HUDEP-2 (cell line): ENCODE measurements around the gene PSKH1.
A peak's percentile ranks its signal among the peaks of the same experiment; 100 is the strongest.
"Not testable (repeated sequence)": the region's sequence is repeated elsewhere in the genome, so short reads cannot be mapped to it uniquely, and the experiment has no call there.

Experiments
- DNase-seq, 76 experiments: peaks; one replicate each; lab custom pipeline; 2025; ENCODE audit not compliant: unreplicated experiment in 76 of 76; lab: John Stamatoyannopoulos, UW

PSKH1 gene

DNA sequence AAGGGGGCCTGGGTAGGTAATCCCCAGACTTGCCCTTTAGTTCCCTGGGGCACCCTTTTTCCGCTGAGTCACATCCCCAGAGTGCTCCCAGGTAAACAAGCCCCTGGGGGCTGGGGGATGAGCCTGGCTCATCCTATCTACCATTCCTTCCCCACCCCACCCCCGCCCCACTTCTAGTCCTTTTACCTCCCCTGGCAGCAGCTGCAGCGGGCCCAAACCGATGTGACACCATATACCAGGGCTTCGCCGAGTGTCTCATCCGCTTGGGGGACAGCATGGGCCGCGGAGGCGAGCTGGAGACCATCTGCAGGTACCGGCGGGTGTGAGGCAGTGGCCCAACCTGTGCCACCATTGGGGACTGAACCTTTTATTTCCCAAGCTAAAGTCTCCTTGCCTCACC is 7.5 kb upstream of the PSKH1 start:
- DNase-seq = no peak

DNA sequence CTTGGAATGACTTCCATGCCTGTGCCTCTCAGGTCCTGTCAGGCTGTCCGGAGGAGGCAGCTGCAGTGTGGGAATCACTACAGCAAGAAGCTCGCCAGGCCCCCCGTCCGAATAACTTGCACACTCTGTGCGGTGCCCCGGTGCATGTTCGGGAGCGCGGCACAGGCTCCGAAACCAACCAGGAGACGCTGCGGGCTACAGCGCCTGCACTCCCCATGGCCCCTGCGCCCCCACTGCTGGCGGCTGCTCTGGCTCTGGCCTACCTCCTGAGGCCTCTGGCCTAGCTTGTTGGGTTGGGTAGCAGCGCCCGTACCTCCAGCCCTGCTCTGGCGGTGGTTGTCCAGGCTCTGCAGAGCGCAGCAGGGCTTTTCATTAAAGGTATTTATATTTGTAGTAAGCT is 7.1 kb upstream of the PSKH1 start:
- no peak for DNase-seq

DNA sequence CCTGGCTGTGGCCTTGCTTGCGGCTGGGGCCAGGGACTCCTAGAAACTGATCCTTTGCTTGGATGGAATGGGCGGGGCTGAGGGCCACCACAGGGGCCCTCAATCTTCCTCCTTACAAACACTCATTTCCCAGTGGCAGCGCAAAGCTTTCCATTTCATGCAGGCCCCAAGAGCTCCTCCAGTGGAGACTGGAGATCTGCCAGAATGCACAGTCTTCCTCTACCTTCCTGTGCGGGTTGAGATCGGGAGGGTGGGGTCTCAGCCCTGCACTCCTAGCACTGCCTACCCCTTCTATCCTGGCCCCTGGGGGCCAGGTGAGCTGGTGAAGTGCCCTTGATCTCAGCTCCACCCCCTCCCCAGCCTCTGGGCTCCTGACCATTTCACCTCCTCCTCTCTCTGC is 6.7 kb upstream of the PSKH1 start:
- no peak for DNase-seq

DNA sequence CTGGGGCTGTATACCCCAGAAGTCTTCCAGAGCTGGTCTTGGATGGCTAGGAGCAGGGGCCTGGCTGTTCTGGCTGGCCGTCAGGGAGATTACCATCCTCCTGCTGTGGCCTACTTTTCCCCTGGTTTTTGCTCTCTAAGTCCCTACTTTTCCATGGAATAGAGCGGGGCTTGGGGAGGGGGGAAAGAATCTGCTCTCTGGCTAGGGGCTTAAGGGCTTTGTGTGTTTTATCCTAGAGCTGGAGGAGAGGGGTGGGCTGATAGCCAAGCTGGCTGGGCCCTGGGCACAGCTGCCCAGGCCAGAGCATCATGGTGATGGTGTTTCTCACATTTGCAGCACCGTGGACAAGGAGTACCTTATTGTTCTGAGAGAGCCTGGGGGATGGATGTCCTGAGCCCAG is 4.7 kb upstream of the PSKH1 start:
- no peak for DNase-seq

DNA sequence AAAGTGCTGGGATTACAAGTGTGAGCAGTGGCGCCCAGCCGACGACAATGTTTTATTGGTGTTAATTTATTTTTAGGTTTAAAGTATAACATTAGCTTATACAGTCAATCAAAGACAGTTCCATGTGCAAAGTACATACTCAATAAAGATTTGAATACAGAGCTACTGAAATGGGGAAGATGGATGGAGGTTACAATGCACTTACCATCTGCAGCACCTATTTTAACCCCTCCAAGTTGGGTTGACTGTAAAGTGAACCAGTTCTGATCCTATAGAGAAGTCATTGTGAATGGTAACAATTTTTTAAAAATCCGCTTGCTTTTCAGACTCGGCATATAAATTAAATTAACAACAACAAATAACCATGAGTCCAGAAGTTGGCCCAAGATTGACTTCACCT is 679 bp upstream of the PSKH1 start:
- no peak for DNase-seq

DNA sequence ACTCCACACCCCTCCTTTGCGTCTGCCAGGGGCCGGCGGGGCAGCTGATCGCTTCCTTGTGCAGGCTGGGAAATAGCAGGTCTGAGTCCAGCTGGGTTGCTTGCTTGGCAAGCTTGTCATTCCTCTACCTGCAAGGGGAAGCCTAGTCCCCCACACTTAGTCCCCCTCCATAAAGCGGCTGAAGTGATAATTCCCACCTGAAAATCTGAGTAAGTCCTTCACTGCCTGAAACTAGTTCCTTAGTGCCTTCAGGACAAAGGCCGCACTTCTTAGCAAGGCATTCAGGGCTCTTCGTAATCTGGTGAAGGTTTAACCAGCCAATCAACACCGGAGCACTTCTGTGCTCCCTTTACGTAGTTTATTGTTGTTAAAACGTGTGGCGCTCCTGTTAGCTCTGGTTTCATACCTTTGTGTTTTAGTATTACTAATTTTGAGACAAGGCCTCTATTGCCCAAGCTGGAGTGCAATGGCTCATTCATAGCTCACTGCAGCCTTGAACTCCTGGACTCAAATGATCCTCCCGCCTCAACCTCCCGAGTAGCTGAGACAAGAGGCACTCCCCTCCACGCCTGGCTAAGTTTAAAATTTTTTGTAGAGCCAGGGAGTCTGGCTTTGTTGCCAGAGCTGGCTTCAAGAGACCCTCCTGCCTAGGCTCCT is 817 bp downstream of the PSKH1 start:
- DNase-seq = peak in 4 of 76 experiments; percentile 2 to 28 (median 16)

DNA sequence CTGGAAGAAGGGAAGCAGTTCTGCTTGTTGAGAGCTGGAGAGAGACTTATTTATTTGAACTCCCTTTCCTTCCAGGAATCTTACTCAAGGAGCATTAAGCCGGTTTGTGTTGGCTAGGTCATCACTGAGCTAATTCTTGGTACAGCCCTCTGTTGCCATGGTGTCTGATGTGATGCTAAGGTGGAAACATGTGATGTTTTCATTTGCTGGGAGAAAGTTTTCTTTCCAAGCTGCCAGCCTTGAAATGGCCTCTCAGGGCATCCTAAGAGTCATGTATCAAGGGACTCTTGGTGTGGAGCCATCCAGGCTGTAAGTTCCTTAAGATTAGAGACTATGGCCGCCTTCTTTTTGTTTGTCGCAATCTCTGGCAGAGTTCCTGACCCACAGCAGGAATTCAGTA is 4.2 kb downstream of the PSKH1 start:
- DNase-seq = no peak

DNA sequence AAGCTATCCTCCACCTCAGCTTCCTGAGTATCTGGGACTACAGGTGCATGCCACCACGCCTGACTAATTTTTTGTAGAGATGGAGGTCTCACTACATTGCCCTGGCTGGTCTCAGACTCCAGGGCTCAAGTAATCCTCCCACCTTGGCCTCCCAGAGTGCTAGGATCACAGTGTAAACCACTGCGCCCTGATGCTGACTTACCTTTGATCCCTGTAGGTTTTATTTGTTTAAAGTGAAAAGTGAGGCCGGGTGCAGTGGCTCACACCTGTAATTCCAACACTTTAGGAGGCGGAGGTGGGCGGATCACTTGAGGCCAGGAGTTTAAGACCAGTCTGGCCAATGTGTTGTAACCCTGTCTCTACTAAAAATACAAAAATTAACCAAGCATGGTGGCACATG is 8.7 kb downstream of the PSKH1 start:
- DNase-seq = no peak

DNA sequence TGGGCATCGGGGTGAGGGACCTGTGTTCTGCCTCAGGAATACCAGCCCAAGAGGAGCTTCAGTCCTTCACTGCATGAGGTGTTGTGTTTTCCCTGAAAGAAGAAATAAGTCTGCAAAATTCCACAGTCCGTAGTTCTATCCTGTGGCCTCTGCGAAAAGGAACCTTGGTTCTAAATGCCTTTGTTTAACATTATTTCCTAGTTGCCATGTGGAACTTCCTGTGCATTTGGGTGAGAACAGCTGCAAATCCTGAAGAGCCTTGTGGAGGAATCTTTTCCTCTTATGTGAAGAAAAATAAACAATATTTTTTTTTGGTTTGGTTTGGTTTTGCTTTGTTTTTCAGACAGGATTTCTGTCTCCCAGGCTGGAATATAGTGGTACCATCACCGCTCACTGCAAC is 9.8 kb downstream of the PSKH1 start:
- no peak for DNase-seq

DNA sequence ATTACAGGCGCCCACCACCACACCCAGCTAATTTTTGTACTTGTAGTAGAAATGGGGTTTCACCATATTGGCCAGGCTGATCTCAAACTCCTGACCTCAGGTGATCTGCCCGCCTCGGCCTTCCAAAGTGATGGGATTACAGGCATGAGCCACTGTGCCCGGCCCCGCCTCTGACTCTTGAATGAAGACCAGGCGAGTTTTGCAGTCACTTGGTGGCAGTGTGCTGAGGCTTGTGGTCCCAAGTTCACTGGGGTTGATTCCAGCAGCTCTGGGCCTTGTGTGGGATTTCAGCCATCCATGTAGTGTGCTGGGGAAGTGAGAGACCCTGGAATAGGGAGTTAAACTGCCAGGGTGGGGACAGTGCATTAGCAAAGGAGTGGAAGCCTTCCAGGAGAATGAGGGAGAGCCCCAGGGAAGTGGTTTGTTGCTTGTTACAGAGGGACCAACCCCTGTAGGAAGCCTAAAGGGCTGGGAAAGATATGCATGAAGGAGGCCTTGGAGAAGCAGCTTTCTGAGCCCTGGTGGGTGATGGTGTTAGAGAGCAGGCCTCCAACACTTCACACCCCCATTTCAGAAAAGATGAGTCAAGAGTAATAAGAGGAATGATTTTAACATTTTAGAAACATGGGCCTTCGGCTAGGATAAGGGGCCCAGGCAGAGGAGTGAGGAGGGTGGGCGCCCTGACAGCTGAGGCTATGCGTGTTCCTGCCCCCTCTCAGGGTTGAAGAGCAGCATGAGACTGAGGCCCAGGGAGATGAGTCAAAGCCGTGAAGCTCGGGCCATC is 14.5 kb downstream of the PSKH1 start:
- no peak for DNase-seq

DNA sequence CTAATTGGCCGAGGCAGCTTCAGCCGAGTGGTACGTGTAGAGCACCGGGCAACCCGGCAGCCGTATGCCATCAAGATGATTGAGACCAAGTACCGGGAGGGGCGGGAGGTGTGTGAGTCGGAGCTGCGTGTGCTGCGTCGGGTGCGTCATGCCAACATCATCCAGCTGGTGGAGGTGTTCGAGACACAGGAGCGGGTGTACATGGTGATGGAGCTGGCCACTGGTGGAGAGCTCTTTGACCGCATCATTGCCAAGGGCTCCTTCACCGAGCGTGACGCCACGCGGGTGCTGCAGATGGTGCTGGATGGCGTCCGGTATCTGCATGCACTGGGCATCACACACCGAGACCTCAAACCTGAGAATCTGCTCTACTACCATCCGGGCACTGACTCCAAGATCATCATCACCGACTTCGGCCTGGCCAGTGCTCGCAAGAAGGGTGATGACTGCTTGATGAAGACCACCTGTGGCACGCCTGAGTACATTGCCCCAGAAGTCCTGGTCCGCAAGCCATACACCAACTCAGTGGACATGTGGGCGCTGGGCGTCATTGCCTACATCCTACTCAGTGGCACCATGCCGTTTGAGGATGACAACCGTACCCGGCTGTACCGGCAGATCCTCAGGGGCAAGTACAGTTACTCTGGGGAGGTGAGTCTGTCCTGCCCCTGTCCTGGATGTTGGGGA is 16.1 kb downstream of the PSKH1 start:
- no peak for DNase-seq

DNA sequence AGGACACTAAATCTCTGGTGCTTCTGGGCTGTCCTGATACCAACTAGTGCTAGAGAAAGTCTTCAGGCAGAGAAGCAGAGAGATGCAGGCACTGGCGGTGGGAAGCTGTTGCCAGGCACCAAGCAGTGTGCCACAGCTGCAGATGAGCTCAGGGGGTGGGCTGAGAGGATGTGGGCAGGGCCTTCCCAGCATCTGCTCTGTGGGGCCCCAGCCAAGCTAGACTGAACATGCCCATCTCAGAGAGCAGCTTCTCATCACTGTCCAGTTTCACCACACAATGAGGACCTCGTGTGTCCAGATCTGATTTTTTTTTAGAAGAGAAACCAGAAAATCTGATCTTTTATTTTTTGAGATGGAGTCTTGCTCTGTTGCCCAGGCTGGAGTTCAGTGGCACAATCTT is 17.1 kb downstream of the PSKH1 start:
- DNase-seq = no peak

DNA sequence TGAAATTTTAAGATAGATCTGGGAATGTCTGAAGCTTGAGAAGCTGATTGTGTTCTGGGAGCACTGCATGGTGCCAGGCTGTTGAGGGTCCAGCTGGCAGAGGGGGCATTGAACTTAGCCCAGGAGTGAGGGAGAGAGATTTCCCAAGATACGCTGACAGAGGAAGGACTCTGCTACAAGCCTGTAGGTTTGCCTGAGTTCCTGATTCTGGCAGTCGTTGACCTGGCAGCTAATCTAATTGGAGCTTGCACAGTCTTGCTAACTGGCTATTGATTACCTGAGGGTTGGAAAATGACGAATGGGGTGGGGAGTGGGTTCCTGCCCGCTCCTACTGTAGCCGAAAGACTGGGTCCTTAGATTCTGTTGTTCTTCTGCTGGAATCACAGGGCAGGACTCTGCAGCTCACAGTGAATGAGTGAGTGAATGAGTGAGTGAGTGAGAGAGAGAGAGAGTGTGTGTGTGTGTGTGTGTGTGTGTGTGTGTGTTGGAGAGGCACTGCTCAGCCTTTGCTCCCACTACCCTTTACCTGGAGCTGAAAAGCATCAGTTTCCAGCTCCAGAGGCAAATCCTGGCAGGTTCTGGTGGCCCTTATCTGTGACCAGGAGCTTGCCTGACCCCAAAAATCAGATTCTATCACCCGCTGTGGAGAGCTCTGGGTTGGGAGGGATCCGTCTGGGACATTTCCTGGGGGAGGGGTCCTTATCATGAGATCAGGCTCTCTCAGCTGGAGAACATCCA is 21.9 kb downstream of the PSKH1 start:
- DNase-seq = no peak

DNA sequence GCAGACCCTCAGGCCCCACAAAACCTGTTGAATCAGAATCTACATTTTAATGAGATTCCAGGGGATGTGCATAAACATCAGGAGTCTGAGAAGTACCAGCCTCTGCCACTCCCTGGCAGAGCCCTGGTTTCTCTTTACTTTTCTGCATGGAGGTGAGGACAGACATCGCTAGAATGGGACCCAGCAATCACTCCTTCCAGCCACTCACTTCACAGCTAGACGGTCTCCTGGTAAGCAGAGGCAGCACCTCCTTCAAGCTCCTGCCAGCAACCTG is 22.4 kb downstream of the PSKH1 start:
- DNase-seq = not testable (repeated sequence)

DNA sequence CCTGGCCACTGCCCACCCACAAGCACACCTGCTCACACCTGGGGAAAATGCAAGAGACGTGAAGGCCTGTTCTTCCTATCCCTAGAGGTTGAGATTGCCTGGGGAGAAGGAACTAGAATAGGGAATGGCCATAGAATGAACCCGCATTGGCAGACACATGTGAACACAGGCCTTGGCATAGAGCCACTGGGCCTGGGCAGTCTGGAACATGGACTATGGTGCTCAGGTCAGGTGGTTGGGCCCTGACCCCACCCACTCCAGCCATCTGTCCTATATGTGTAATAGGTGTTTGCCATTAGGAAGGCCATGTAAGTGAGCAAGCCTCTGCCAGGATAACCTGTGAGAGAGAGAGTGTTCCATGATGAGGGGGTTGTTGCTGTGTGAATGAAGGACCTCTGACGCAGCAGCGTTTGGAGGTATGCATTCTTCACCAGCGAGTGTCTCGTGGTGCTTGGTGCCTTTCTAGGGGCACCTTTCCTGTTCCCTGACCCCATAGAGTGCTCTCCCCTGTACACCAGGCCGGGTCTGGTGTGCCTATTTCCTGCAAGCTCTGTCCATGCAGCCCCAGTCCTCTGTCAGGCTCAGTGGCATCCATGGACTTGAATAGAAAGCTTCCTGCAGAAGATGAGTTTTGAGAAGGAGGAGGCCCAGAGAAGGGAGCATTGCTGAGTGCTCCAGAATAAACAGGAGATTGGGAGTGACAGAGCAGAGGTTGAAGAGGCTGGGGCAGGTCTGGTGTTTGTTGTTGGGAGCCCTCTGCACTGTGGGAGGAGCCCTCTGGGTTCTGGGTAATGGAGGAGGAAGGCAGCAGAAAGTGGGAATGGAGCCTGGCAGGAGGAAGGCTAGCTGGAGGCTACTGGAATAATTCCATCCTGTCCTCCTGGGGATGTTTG is 23.0 kb downstream of the PSKH1 start:
- no peak for DNase-seq

DNA sequence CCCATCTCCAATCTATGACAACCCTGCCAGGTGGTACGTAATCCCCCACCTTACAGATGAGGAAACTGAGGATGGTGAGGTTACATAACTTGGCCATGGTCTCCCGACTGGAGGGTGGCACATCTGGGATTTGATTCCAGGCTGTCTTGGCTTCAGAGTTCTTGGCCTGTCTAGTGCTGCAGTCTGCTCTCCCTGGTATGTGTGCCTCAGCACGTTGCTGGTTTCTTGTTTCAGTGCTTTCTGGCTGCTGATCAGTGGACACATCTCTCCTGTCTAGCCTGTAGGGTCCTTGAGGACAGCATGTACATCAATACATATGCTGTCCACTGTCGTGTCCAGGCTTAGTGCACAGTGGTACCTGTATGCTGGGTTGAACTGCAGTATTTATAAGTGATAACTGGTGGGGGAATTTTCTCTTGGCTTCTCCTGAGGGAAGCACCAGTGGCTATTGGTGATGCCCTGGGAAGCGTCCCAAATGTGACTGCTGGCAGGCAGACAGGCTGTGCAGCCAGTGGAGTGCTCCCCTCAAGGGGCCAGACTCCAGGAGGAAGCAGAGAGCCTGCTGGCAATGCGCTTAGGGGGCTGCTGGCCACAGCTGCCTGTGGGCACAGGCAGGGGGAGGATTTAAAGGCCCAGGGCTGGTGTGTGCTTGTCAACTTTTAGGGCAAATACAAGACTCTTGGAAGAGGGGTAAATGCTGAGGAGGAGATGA is 24.2 kb downstream of the PSKH1 start:
- no peak for DNase-seq

DNA sequence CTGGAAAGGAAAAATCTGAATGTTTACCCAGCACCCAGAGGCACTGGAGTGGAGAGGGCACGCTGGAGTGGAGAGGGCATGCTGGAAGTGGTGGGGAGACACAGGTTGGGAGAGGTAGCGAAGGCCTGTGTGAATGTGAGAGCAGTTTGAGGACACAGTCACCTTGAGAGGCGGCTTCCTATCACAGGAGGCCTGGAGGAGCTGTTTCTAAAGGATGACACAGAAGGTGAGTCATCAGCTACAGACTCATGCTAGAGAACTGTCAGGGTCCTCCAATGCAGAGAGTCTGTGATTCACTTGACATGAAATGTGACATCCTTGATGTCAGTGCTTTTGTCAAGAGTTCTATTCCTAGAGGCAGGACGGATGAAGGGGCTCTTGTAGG is 24.8 kb downstream of the PSKH1 start:
- DNase-seq = peak in 23 of 76 experiments; percentile 4 to 60 (median 16)

DNA sequence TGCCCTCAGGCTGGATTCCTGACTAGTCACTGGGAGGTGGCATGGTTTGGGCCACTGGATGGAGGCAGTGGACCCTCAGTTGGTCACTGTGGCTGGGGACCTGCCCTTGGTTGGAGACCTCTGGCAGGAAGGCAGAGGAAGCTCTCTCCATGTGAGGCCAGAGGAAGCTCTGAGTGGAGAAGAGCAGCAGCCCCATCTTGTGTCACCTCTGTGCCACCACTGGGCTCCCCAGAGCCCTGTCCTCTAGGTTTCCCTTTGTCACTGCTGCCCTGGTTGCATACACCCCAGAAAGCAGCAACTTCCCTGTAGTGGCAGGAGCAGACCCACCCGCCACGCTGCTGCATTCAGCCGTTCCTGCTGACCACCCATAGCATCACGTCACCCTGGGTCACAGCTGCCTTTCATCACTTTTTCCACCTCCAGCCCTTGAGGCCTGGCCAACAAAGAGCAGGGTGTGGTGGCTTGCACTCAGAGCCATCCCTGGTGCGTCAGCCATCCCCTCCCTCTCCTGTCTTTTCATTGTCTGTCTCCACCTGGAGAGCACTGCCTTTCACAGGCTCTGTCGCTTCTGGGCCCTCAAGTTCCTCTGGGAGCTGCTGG is 26.7 kb downstream of the PSKH1 start:
- peak in 32 of 76 experiments; percentile 10 to 59 (median 27) for DNase-seq

DNA sequence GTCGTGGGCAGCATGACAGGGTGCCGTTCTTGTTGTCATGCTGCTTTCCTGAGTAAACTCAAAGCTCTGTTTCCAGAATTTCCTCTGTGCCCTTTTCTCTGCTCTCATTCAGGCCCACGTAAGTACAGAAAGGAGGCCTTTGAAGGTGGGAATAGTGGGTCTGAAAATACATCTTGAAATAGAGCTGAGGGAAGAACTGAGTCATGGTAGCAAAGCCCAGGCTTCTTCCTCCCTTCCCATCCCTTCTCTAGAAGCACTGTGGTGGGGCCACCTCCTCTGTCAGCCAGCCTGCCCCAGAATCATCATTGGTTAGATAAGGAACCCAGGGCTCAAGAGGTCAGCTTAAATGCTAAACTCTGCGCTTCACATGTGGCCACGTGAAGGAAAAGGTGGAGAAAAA is 29.2 kb downstream of the PSKH1 start:
- no peak for DNase-seq
